ENCODE results near the gene STX18.
"Not testable (repeated sequence)": the region's sequence is repeated elsewhere in the genome, so short reads cannot be mapped to it uniquely, and the experiment has no call there.

The STX18 gene

GRCh38 chr4:4472344-4472958 is 69.4 kb downstream of the STX18 start:
- Histone ChIP-seq H3K9me3 (ENCODE audit: control insufficient read depth, low read depth, low read length) (no peaks in the 10 kb centered on the region), H3K36me3 (ENCODE audit: control insufficient read depth, low read depth, low read length) (no peaks in the 10 kb centered on the region), H3K27ac (ENCODE audit: low read length) (no peak overlapping the region), H3K4me1 (ENCODE audit: control insufficient read depth, low read depth, low read length) (no peaks in the 10 kb centered on the region), H3K9ac (ENCODE audit: low read length) (no peak overlapping the region), H3K4me3 (ENCODE audit: low read length) (no peak overlapping the region), H3K27me3 (ENCODE audit: control insufficient read depth, insufficient read depth, low read length) (no peaks in the 10 kb centered on the region)

- Histone ChIP-seq H3K4me1 (ENCODE audit: control insufficient read depth, low read depth, low read length) (no peaks in the 10 kb centered on the region), H3K9ac (ENCODE audit: low read length) (no peak overlapping the region)
Observed at GRCh38 chr4:4471195-4471594, 70.7 kb downstream of the STX18 start.

GRCh38 chr4:4470208-4470607 is 71.6 kb downstream of the STX18 start:
- Histone ChIP-seq H3K9ac (ENCODE audit: low read length) (no peak overlapping the region), H3K36me3 (ENCODE audit: control insufficient read depth, low read depth, low read length) (no peaks in the 10 kb centered on the region), H3K4me1 (ENCODE audit: control insufficient read depth, low read depth, low read length) (no peaks in the 10 kb centered on the region), H3K4me3 (ENCODE audit: low read length) (no peak overlapping the region), H3K27me3 (ENCODE audit: control insufficient read depth, insufficient read depth, low read length) (no peaks in the 10 kb centered on the region), H3K9me3 (ENCODE audit: control insufficient read depth, low read depth, low read length) (no peaks in the 10 kb centered on the region), H3K27ac (ENCODE audit: low read length) (no peak overlapping the region)

More at GRCh38 chr4:4471195-4471594, 70.7 kb downstream of the STX18 start:
- H3K36me3 ChIP-seq (ENCODE audit: control insufficient read depth, low read depth, low read length) = no peaks in the 10 kb centered on the region
- no peaks in the 10 kb centered on the region for H3K9me3 ChIP-seq (ENCODE audit: control insufficient read depth, low read depth, low read length)
- no peak overlapping the region for H3K4me3 ChIP-seq (ENCODE audit: low read length)
- H3K27ac ChIP-seq (ENCODE audit: low read length) = no peak overlapping the region
- H3K27me3 ChIP-seq (ENCODE audit: control insufficient read depth, insufficient read depth, low read length) = no peaks in the 10 kb centered on the region

- not testable (repeated sequence) for H3K9me3 ChIP-seq (ENCODE audit: control insufficient read depth, low read depth, low read length); H3K27me3 ChIP-seq (ENCODE audit: control insufficient read depth, insufficient read depth, low read length); H3K36me3 ChIP-seq (ENCODE audit: control insufficient read depth, low read depth, low read length)
Observed at GRCh38 chr4:4465238-4465637, 76.6 kb downstream of the STX18 start.

GRCh38 chr4:4462970-4463369 is 78.9 kb downstream of the STX18 start:
- Histone ChIP-seq H3K4me3 (ENCODE audit: low read length) (no peak overlapping the region), H3K27me3 (ENCODE audit: control insufficient read depth, insufficient read depth, low read length) (no peaks in the 10 kb centered on the region), H3K36me3 (ENCODE audit: control insufficient read depth, low read depth, low read length) (no peaks in the 10 kb centered on the region), H3K27ac (ENCODE audit: low read length) (no peak overlapping the region), H3K4me1 (ENCODE audit: control insufficient read depth, low read depth, low read length) (peaks cover 31% of the 10 kb centered on the region), H3K9me3 (ENCODE audit: control insufficient read depth, low read depth, low read length) (no peaks in the 10 kb centered on the region), H3K9ac (ENCODE audit: low read length) (no peak overlapping the region)

More at GRCh38 chr4:4465238-4465637, 76.6 kb downstream of the STX18 start:
- not testable (repeated sequence) for H3K4me3 ChIP-seq (ENCODE audit: low read length); H3K27ac ChIP-seq (ENCODE audit: low read length); H3K9ac ChIP-seq (ENCODE audit: low read length)
- peaks cover 23% of the 10 kb centered on the region for H3K4me1 ChIP-seq (ENCODE audit: control insufficient read depth, low read depth, low read length)

GRCh38 chr4:4461850-4462249 is 80.0 kb downstream of the STX18 start:
- Histone ChIP-seq H3K9ac (ENCODE audit: low read length) (no peak overlapping the region), H3K4me3 (ENCODE audit: low read length) (no peak overlapping the region), H3K27me3 (ENCODE audit: control insufficient read depth, insufficient read depth, low read length) (no peaks in the 10 kb centered on the region), H3K9me3 (ENCODE audit: control insufficient read depth, low read depth, low read length) (no peaks in the 10 kb centered on the region), H3K36me3 (ENCODE audit: control insufficient read depth, low read depth, low read length) (peaks cover under 1% of the 10 kb centered on the region), H3K4me1 (ENCODE audit: control insufficient read depth, low read depth, low read length) (peaks cover 39% of the 10 kb centered on the region), H3K27ac (ENCODE audit: low read length) (no peak overlapping the region)

GRCh38 chr4:4461178-4461577 is 80.7 kb downstream of the STX18 start:
- Histone ChIP-seq H3K27me3 (ENCODE audit: control insufficient read depth, insufficient read depth, low read length) (no peaks in the 10 kb centered on the region), H3K9me3 (ENCODE audit: control insufficient read depth, low read depth, low read length) (no peaks in the 10 kb centered on the region), H3K36me3 (ENCODE audit: control insufficient read depth, low read depth, low read length) (peaks cover 7% of the 10 kb centered on the region), H3K4me3 (ENCODE audit: low read length) (no peak overlapping the region), H3K4me1 (ENCODE audit: control insufficient read depth, low read depth, low read length) (peaks cover 39% of the 10 kb centered on the region), H3K9ac (ENCODE audit: low read length) (no peak overlapping the region), H3K27ac (ENCODE audit: low read length) (no peak overlapping the region)

- Histone ChIP-seq H3K9ac (ENCODE audit: low read length) (no peak overlapping the region), H3K4me1 (ENCODE audit: control insufficient read depth, low read depth, low read length) (peaks cover 39% of the 10 kb centered on the region)
Observed at GRCh38 chr4:4460759-4461158, 81.1 kb downstream of the STX18 start.

GRCh38 chr4:4459181-4459580 is 82.7 kb downstream of the STX18 start:
- Histone ChIP-seq H3K4me1 (ENCODE audit: control insufficient read depth, low read depth, low read length) (peaks cover 36% of the 10 kb centered on the region), H3K4me3 (ENCODE audit: low read length) (no peak overlapping the region), H3K27ac (ENCODE audit: low read length) (no peak overlapping the region), H3K27me3 (ENCODE audit: control insufficient read depth, insufficient read depth, low read length) (no peaks in the 10 kb centered on the region), H3K9me3 (ENCODE audit: control insufficient read depth, low read depth, low read length) (no peaks in the 10 kb centered on the region), H3K36me3 (ENCODE audit: control insufficient read depth, low read depth, low read length) (peaks cover 14% of the 10 kb centered on the region), H3K9ac (ENCODE audit: low read length) (no peak overlapping the region)

More at GRCh38 chr4:4460759-4461158, 81.1 kb downstream of the STX18 start:
- no peak overlapping the region for H3K4me3 ChIP-seq (ENCODE audit: low read length)
- H3K36me3 ChIP-seq (ENCODE audit: control insufficient read depth, low read depth, low read length) = peaks cover 8% of the 10 kb centered on the region
- no peak overlapping the region for H3K27ac ChIP-seq (ENCODE audit: low read length)
- H3K27me3 ChIP-seq (ENCODE audit: control insufficient read depth, insufficient read depth, low read length) = no peaks in the 10 kb centered on the region
- no peaks in the 10 kb centered on the region for H3K9me3 ChIP-seq (ENCODE audit: control insufficient read depth, low read depth, low read length)

- Histone ChIP-seq H3K4me3 (ENCODE audit: low read length) (no peak overlapping the region), H3K9ac (ENCODE audit: low read length) (peak overlapping the region; percentile 20), H3K27ac (ENCODE audit: low read length) (no peak overlapping the region), H3K36me3 (ENCODE audit: control insufficient read depth, low read depth, low read length) (peaks cover 14% of the 10 kb centered on the region), H3K27me3 (ENCODE audit: control insufficient read depth, insufficient read depth, low read length) (no peaks in the 10 kb centered on the region), H3K9me3 (ENCODE audit: control insufficient read depth, low read depth, low read length) (no peaks in the 10 kb centered on the region), H3K4me1 (ENCODE audit: control insufficient read depth, low read depth, low read length) (peaks cover 28% of the 10 kb centered on the region)
Observed at GRCh38 chr4:4457803-4458553, 83.9 kb downstream of the STX18 start.

GRCh38 chr4:4456816-4457578 is 84.9 kb downstream of the STX18 start:
- H3K9ac ChIP-seq (ENCODE audit: low read length) = no peak overlapping the region
- no peak overlapping the region for H3K27ac ChIP-seq (ENCODE audit: low read length)
- peaks cover 18% of the 10 kb centered on the region for H3K4me1 ChIP-seq (ENCODE audit: control insufficient read depth, low read depth, low read length)
- peaks cover 14% of the 10 kb centered on the region for H3K36me3 ChIP-seq (ENCODE audit: control insufficient read depth, low read depth, low read length)
- H3K9me3 ChIP-seq (ENCODE audit: control insufficient read depth, low read depth, low read length) = no peaks in the 10 kb centered on the region
- H3K27me3 ChIP-seq (ENCODE audit: control insufficient read depth, insufficient read depth, low read length) = no peaks in the 10 kb centered on the region
- no peak overlapping the region for H3K4me3 ChIP-seq (ENCODE audit: low read length)
